Measurements from ENCODE around the gene KCNQ5.
"Not testable (repeated sequence)": the region's sequence is repeated elsewhere in the genome, so short reads cannot be mapped to it uniquely, and the experiment has no call there.

The KCNQ5 gene

DNA sequence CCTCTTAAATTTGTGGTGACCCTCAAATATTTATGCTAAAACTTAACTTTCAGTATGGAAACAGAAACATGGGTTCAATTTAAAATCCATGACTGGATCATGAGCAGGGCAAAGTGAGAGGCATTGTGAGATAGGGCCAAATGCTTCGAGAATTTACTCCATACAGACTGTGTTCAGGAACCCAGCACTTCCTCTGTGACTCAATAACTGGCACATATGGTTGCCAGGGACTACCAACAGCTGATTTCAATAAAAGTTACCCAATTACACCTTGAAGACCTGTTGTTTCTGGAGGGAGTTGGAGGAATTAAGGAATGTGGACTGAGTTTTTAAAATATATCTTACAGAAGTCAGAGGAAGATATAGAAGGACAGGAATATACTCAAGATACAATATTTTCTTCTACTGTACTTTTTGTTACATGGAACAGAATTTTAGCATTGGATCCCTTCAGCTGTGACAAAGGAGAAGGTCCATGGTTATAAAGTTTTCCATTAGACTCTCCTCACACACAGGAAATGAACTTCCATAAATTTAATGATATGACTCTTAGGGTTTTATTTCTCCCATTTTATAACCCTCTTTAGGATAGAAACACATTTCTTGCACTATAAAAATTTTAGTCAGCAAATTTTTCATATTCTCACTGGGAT lies 344.9 kb downstream of the KCNQ5 start:
- peak; percentile 33 for DNase-seq

DNA sequence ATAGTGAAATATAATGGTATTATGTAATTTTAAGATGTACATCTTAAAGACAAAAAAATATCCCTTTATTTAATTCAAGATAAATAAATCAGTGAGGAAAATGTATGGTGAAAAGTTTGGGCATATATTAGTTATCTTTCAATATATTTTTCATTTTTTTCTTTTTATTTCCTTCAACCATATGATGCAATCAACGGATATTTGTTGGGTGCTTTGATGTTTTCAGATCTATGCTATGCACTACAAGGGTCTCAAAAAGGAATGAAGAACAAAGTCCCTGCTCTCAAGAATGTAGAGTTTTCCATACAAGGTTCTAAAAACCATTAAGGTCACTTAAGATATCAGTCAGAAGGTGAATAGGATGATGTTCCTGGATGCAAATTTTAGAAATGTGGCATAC lies 345.5 kb downstream of the KCNQ5 start:
- DNase-seq: no peak

GRCh38 chr6:72968704-72969103 lies 346.8 kb downstream of the KCNQ5 start:
- DNase-seq: no peak

DNA sequence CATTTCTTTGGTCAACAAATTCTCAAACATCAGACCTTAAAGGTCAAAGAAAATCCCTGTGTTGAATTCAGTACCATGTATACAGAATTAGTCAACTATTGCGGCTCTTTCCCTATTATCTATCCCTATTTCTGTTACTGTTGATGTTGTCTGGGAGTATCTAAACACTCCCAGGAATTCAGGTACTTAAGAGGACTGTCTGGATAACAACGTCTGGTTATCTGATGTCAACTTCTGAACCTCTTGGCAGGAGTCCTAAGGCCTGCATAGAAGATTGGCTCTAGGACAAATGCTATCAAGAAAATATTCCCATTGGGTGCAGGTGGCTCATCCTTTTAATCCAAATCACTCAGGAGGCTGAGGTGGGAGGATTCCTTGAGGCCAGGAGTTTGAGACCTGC lies 347.8 kb downstream of the KCNQ5 start:
- no peak for DNase-seq

DNA sequence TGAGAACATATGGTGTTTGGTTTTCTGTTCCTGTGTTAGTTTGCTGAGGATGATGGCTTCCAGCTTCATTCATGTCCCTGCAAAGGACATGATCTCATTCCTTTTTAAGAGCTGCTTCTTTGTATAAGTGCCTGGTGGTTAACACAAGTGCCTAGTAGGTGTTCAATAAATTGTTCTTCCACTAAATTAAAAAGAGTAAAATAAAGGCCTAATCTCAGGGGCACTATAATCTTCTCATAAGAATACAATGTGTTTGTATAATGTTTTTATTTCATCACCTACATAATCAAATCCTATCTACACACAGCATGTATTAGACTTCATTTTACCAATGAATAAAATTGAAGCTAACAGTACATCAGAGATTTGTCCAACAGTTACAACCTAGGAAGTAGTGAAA lies 350.7 kb downstream of the KCNQ5 start:
- DNase-seq: peak; percentile 81

- peak; percentile 95 for DNase-seq
Observed at GRCh38 chr6:72974276-72974675, 352.4 kb downstream of the KCNQ5 start.

DNA sequence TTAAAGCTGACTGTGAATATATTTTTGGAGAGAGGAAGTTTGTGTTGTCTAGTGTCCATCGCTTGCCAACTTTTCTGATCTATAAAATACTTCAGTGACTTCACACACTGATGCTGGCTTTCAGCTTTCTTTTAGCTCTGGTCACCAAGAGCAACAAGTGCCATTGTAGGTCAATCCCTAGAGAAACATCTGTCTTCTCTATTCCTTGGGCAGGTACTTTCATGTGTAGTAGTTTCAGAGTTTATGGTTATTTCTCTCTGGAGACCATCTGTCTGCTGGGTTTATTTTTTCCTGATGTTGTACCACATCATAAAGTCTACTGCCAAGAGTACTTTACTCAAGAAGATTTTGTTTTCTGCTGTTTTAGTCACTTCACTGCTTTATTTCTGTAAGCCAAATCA lies 353.5 kb downstream of the KCNQ5 start:
- DNase-seq: peak; percentile 64

GRCh38 chr6:72976484-72976883 lies 354.6 kb downstream of the KCNQ5 start:
- peak; percentile 21 for DNase-seq

GRCh38 chr6:72977114-72977513 lies 355.2 kb downstream of the KCNQ5 start:
- peak; percentile 69 for DNase-seq

DNA sequence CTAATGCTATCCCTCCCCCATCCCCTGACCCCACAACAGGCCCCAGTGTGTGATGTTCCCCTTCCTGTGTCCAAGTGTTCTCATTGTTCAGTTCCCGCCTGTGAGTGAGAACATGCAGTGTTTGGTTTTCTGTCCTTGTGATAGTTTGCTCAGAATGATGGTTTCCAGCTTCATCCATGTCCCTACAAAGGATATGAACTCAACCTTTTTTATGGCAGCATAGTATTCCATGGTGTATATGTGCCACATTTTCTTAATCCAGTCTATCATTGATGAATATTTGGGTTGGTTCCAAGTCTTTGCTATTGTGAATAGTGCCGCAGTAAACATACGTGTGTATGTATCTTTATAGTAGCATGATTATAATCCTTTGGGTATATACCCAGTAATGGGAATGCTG lies 356.9 kb downstream of the KCNQ5 start:
- DNase-seq: not testable (repeated sequence)

DNA sequence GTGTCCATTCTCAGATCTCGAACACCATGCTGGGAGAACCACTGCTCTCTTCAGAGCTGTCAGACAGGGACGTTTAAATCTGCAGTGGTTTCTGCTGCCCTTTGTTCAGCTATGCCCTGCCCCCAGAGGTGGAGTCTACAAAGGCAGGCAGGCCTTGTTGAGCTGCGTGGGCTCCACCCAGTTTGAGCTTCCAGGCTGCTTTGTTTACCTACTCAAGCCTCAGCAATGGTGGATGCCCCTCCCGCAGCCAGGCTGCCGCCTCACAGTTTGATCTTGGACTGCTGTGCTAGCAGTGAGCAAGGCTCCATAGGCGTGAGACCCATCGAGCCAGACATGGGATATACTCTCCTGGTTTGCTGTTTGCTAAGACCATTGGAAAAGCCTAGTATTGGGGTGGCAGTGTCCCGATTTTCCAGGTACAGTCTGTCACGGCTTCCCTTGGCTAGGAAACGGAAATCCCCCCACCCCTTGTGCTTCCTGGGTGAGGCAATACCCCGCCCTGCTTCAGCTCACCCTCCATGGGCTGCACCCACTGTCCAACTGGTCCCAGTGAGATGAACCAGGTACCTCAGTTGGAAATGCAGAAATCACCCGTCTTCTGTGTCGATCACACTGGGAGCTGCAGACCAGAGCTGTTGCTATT lies 362.4 kb downstream of the KCNQ5 start:
- peak; percentile 21 for DNase-seq

GRCh38 chr6:72984981-72985665 lies 363.3 kb downstream of the KCNQ5 start:
- DNase-seq: no peak

DNA sequence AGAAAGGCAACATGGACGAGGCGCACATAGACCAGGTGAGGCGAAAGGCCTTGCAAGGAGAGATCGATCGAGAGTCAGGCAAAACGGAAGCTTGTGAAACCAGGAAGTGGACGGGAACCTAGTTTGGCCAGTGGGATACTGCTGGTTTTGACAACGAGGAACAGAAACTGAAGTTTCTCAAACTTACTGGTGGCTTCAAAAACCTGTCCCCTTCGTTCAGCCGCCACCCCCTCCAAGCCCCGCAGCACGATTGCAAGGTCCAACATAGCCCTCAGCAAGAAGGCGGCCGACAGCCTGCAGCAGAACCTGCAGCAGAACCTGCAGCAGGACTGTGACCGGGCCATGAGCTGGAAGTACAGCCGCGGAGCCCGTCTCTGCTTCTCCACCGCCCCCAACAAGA lies 365.4 kb downstream of the KCNQ5 start:
- no peak for DNase-seq

GRCh38 chr6:72999995-73000394 lies 378.1 kb downstream of the KCNQ5 start:
- DNase-seq: no peak

- DNase-seq: no peak
Observed at GRCh38 chr6:73000460-73000859, 378.6 kb downstream of the KCNQ5 start.

GRCh38 chr6:73002588-73002987 lies 380.7 kb downstream of the KCNQ5 start:
- DNase-seq: no peak

DNA sequence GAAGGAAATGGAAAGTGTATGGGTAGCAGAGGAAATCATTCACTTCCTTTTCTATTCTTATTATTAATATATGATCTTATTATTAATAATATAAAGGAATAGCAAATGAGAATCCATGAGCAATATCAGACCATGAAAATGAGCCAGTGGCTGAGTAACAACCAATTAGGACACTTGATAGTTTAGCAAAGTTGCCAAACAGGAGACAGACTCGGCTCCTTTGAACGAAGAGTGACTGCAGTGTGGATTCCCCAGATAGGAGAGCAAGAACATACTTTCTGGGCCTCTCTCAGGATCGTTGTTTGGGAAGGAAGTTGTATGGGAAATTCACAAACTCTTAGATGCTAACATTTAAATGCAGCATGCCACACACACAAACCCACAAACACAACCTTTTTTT lies 381.4 kb downstream of the KCNQ5 start:
- no peak for DNase-seq

- peak; percentile 58 for DNase-seq
Observed at GRCh38 chr6:73004231-73004630, 382.4 kb downstream of the KCNQ5 start.

GRCh38 chr6:73004861-73005260 lies 383.0 kb downstream of the KCNQ5 start:
- DNase-seq: peak; percentile 25

GRCh38 chr6:73006146-73006545 lies 384.3 kb downstream of the KCNQ5 start:
- DNase-seq: no peak

- peak; percentile 23 for DNase-seq
Observed at GRCh38 chr6:73011945-73012344, 390.1 kb downstream of the KCNQ5 start.

GRCh38 chr6:73017476-73017875 lies 395.6 kb downstream of the KCNQ5 start:
- peak; percentile 90 for DNase-seq

DNA sequence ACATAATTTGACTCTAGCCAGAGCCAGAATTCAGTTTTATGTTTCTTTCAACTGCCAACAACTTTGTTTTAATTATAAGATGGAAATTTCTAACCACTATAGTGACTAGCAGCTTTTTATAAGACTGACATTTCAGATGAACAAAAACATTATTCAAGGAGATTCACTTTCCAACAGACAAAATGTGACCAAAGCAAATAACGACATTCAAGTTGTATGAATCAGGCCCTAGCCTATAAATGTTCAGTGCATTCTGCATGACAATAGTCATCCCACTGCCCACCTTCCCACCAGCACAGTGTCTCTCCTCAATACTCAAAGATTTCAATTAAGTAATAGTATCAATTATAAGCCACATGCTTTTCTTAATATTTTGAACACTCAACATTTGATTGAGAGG lies 402.7 kb downstream of the KCNQ5 start:
- DNase-seq: no peak

DNA sequence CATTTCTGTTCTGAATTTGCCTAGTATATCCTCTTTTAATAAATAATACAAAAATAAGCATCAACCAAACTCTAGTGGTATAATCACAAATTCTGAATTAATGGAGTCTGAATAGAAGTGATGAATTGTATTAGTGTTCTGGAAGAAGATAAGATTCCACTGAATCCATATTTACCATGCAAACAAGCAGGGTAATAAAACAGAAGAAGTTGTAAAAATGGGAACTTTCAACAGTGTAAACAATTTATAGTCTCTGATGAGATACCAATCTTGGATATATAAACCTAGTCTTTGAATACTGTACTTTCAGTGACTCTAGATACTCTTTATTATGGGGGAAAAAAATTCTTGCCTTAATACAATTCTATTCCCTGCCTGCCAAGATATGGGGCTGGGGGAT lies 405.8 kb downstream of the KCNQ5 start:
- DNase-seq: no peak
